Measurements from ENCODE around the gene ABCC11. TPM values are rescaled to one million over a fixed set of nuclear protein-coding genes. Genes with fewer than 3 reads are reported as not detected.

The ABCC11 gene
- total and polyA plus RNA-seq, 2 of the 4 experiments (the other 2 are of a cell fraction): 0.09 to 0.18 TPM

GRCh38 chr16:48235556-48236136, 11.7 kb downstream of the ABCC11 start:
- H2BK5ac ChIP-seq (ENCODE audit: low read depth, low read length, poor library complexity, severe bottlenecking): no peak overlapping the region
- H3K27me3 ChIP-seq (ENCODE audit: control insufficient read depth, insufficient read depth, low read length): no peaks in the 10 kb centered on the region; the same call in 1 of the 2 replicates
- no peak overlapping the region for H2AK9ac ChIP-seq (replicated peaks; ENCODE audit: low read depth, low read length, poor library complexity)
- H2BK120ac ChIP-seq (ENCODE audit: low read depth, low read length): no peak overlapping the region
- no peak overlapping the region for H3K23ac ChIP-seq (ENCODE audit: low read depth, low read length)
- no peak overlapping the region for H3K4me3 ChIP-seq (ENCODE audit: insufficient read depth, low read depth, low read length)
- CTCF ChIA-PET: interaction anchor here (2.6 kb wide), 1 partner anchor 388 kb away, joined by 7 read pairs; no protein-coding TSS in a partner anchor
- no peaks in the 10 kb centered on the region for H3K9me3 ChIP-seq (ENCODE audit: control insufficient read depth, insufficient read depth, low read length)
- H3K27ac ChIP-seq (ENCODE audit: insufficient read depth, low read length): no peak overlapping the region
- no peak overlapping the region for H2AK5ac ChIP-seq (ENCODE audit: low read depth, low read length)
- dilution Hi-C loops (cut with HindIII; ENCODE audit: low sequenced_read_pairs, unreplicated experiment) (no loop called here), in situ Hi-C loops (cut with MboI; ENCODE audit: low sequenced_read_pairs) (loop anchor here (5.0 kb wide), 1 partner anchor 392 kb away; no protein-coding TSS in a partner anchor), intact Hi-C loops (cut with micrococcal nuclease) (no loop called here)
- H3K4me2 ChIP-seq (ENCODE audit: low read depth, low read length): no peak overlapping the region
- BruUV-seq (replicated peaks): no TSS peak
- H2AFZ ChIP-seq (replicated peaks; ENCODE audit: low read length, poor library complexity): no peak overlapping the region
- H4K91ac ChIP-seq (ENCODE audit: insufficient read depth, low read depth, low read length): no peak overlapping the region
- 0 out of 2 replicates have a peak, but pooled peaks cover 1% of the 10 kb centered on the region for H3K4me1 ChIP-seq (ENCODE audit: control insufficient read depth, insufficient read depth, low read length)
- no peaks in the 10 kb centered on the region for H4K20me1 ChIP-seq (ENCODE audit: insufficient read depth, low read length)
- no peak overlapping the region for H2BK15ac ChIP-seq (ENCODE audit: low read depth, low read length)
- no CpG with 5 or more reads among the region's 6 CpGs for WGBS, 2 experiments (ENCODE audit: extremely low coverage in 2 of 2, insufficient read length in 1 of 2)
- DNase-seq (peak; percentile 29), ATAC-seq (ENCODE audit: low read depth) (no peak)
- no peak overlapping the region for H3K9ac ChIP-seq (ENCODE audit: low read depth, low read length)
- H3K9me1 ChIP-seq (ENCODE audit: insufficient read depth, low read length): no peaks in the 10 kb centered on the region
- H3K36me3 ChIP-seq (ENCODE audit: control insufficient read depth, insufficient read depth, low read length): no peaks in the 10 kb centered on the region
- no peak overlapping the region for H4K5ac ChIP-seq (ENCODE audit: low read depth, low read length)
- H3K4ac ChIP-seq (ENCODE audit: low read depth, low read length): no peak overlapping the region
- TF ChIP-seq RAD21 (IDR thresholded peaks at IDR 0.05; ENCODE audit: low read length): no peak
- no peak for TF ChIP-seq CTCF (conservative IDR thresholded peaks at IDR 0.05; ENCODE audit: low read depth, low read length)
- TF ChIP-seq USF2 (IDR thresholded peaks at IDR 0.05; ENCODE audit: low read depth, low read length): no peak
- no peak for TF ChIP-seq MAZ (IDR thresholded peaks at IDR 0.05; ENCODE audit: borderline replicate concordance, low read depth, low read length)
- TF ChIP-seq MXI1 (IDR thresholded peaks at IDR 0.05; ENCODE audit: borderline replicate concordance, low read depth, low read length): no peak
- TF ChIP-seq CHD1 (IDR thresholded peaks at IDR 0.05; ENCODE audit: low read depth, low read length): no peak
- no peak for TF ChIP-seq BHLHE40 (IDR thresholded peaks at IDR 0.05; ENCODE audit: low read depth, low read length)
- TF ChIP-seq NFE2L2 (IDR thresholded peaks at IDR 0.05; ENCODE audit: low read depth, low read length): no peak
- no peak for TF ChIP-seq ELK1 (IDR thresholded peaks at IDR 0.05; ENCODE audit: borderline replicate concordance, low read depth, low read length)
- no peak for TF ChIP-seq MAFK (IDR thresholded peaks at IDR 0.05; ENCODE audit: low read depth, low read length)
- no peak for TF ChIP-seq CEBPB (IDR thresholded peaks at IDR 0.05; ENCODE audit: low read depth, low read length)
- TF ChIP-seq RCOR1 (IDR thresholded peaks at IDR 0.05; ENCODE audit: insufficient replicate concordance, low read length): no peak
- no peak for TF ChIP-seq SMC3 (IDR thresholded peaks at IDR 0.05; ENCODE audit: low read depth, low read length)
- TF ChIP-seq POLR2A (IDR thresholded peaks at IDR 0.05; ENCODE audit: low read depth, low read length): no peak
- TF ChIP-seq RFX5 (IDR thresholded peaks at IDR 0.05; ENCODE audit: low read depth, low read length): no peak
- TF ChIP-seq FOS (IDR thresholded peaks at IDR 0.05; ENCODE audit: low read depth, low read length): no peak
- POLR2A ChIA-PET (ENCODE audit: unreplicated experiment): no interaction called here
- H2BK20ac ChIP-seq (ENCODE audit: low read depth, low read length): no peak overlapping the region
- H3K79me1 ChIP-seq (ENCODE audit: low read depth in 1 of 2, low read length in 2 of 2): no peaks in the 10 kb centered on the region
- no peak overlapping the region for H3K56ac ChIP-seq (ENCODE audit: extremely low read depth, insufficient read depth, low read length)
- H4K8ac ChIP-seq (ENCODE audit: low read depth in 2 of 2, low read length in 2 of 2): no peak overlapping the region
- no peak overlapping the region for H3K14ac ChIP-seq (replicated peaks; ENCODE audit: low read depth, low read length)
- H3K18ac ChIP-seq (ENCODE audit: low read depth, low read length): no peak overlapping the region

All from IMR-90 (cell line).